NCI-H526 (cell line): ENCODE results near the gene STX19.

Source experiments
- DNase-seq, 2 experiments: peaks; one replicate each; lab custom pipeline; 2025; lab: John Stamatoyannopoulos, UW

STX19 gene

GRCh38 chr3:94036909-94037507 is 8.6 kb upstream of the STX19 start:
- DNase-seq, result peak in 1 of 2 experiments; percentile 28

- DNase-seq, result no peak
These were observed 1.8 kb downstream of the STX19 start for GRCh38 chr3:94026623-94027022.

- no peak for DNase-seq
These were observed 4.0 kb downstream of the STX19 start for GRCh38 chr3:94024385-94024784.

- DNase-seq, result no peak
These were observed 8.1 kb downstream of the STX19 start for GRCh38 chr3:94020293-94020692.

- DNase-seq, result no peak
These were observed 8.7 kb downstream of the STX19 start for GRCh38 chr3:94019659-94020058.

GRCh38 chr3:94015025-94015424 is 13.4 kb downstream of the STX19 start:
- DNase-seq, result no peak

GRCh38 chr3:94012185-94012584 is 16.2 kb downstream of the STX19 start:
- DNase-seq, result no peak

GRCh38 chr3:94011233-94011711 is 17.1 kb downstream of the STX19 start:
- DNase-seq, result no peak

GRCh38 chr3:94009608-94010007 is 18.8 kb downstream of the STX19 start:
- DNase-seq, result no peak

- no peak for DNase-seq
These were observed 20.1 kb downstream of the STX19 start for GRCh38 chr3:94008253-94008652.

- DNase-seq, result peak in 1 of 2 experiments; percentile 49
These were observed 24.0 kb downstream of the STX19 start for GRCh38 chr3:94004301-94004910.

GRCh38 chr3:94001827-94002495 is 26.4 kb downstream of the STX19 start:
- DNase-seq, result no peak

GRCh38 chr3:94001191-94001590 is 27.2 kb downstream of the STX19 start:
- no peak for DNase-seq

- no peak for DNase-seq
These were observed 34.3 kb downstream of the STX19 start for GRCh38 chr3:93994056-93994455.

GRCh38 chr3:93992207-93992606 is 36.2 kb downstream of the STX19 start:
- DNase-seq, result no peak

GRCh38 chr3:93991631-93992030 is 36.8 kb downstream of the STX19 start:
- no peak for DNase-seq

GRCh38 chr3:93989241-93989640 is 39.2 kb downstream of the STX19 start:
- DNase-seq, result no peak

- no peak for DNase-seq
These were observed 39.6 kb downstream of the STX19 start for GRCh38 chr3:93988764-93989163.

- no peak for DNase-seq
These were observed 40.1 kb downstream of the STX19 start for GRCh38 chr3:93988283-93988682.

- no peak for DNase-seq
These were observed 43.8 kb downstream of the STX19 start for GRCh38 chr3:93984618-93985017.

GRCh38 chr3:93983408-93983807 is 45.0 kb downstream of the STX19 start:
- DNase-seq, result no peak

- no peak for DNase-seq
These were observed 46.7 kb downstream of the STX19 start for GRCh38 chr3:93981649-93982048.
